Measurements from ENCODE around the gene MAP2K1. TPM values are rescaled to one million over a fixed set of nuclear protein-coding genes. Genes with fewer than 3 reads are reported as not detected.
"Not testable (repeated sequence)": the region's sequence is repeated elsewhere in the genome, so short reads cannot be mapped to it uniquely, and the experiment has no call there.

Gene MAP2K1
- polyA plus RNA-seq, 6 donors from 2014 or later, result 40.0 to 45.8 (median 42.5) TPM

DNA sequence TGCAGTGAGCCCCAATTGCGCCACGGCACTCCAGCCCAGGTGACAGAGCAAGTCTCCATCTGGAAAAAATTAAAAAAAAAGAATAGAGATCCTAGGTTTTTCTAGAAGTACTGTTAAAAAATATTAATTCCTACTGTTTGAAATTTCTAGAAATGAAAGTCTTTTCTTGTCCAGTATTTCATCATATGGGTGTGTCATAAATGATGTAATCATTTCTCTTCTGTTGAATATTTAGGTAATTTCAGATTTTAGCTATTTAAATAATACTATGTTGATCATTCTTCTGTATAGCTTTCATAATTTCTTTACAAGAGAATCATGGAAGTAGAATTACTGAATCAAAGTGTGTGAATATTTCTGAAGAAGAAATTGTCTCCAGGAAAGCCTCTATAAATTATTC is 5.3 kb upstream of the MAP2K1 start:
- peaks cover 10 to 14% (median 13%) of the 10 kb centered on the region in 3 donors for H3K4me1 Mint-ChIP-seq
- H3K36me3 Mint-ChIP-seq; H3K4me3 Mint-ChIP-seq; H3K27ac Mint-ChIP-seq; H3K27me3 Mint-ChIP-seq; ATAC-seq (ENCODE audit: low read depth in 2 of 2); DNase-seq; H3K9me3 Mint-ChIP-seq: not testable (repeated sequence)

DNA sequence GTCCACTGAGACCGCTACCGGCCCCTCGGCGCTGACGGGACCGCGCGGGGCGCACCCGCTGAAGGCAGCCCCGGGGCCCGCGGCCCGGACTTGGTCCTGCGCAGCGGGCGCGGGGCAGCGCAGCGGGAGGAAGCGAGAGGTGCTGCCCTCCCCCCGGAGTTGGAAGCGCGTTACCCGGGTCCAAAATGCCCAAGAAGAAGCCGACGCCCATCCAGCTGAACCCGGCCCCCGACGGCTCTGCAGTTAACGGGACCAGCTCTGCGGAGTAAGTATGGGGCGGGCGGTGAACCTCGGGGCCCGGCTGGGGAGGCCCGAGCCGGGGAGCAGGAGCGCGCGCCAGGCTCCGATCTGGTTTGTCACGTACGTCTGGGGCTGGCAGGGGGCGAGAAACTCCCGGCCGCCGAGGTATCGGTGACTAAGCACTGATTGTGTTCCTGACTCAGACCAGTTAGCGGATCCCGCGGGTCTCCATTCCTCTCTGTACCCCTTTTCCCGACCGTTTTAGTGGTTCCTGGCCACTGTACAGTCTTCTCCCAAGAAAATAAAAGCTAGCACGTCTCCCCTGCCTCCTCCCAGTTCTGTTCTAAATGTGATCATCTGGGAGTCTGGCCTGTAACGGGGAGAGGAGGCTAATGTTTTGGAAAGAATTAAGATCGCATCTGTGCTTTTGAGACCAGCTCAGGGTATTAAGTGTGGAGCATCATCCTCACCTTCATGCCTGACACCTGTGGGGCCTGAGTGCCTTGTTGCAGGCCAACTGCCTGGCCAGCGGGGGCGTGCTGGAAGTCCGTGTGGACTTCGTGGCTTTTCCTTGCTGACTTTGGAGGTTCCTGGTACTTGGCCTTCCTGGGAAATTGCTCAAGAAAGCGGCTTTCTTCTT is 691 bp downstream of the MAP2K1 start:
- peaks cover 5 to 8% of the 10 kb centered on the region in 2 donors for H3K36me3 Mint-ChIP-seq
- ATAC-seq (ENCODE audit: low read depth in 2 of 2) (peak; percentile 16 to 21), DNase-seq (no peak)
- no peaks in the 10 kb centered on the region for H3K27me3 Mint-ChIP-seq
- H3K9me3 Mint-ChIP-seq, result no peaks in the 10 kb centered on the region
- H3K27ac Mint-ChIP-seq, result peak overlapping the region; percentile 80 to 96 (median 86)
- H3K4me1 Mint-ChIP-seq, result peaks cover 50 to 63% (median 61%) of the 10 kb centered on the region in 3 donors
- H3K4me3 Mint-ChIP-seq, result peak overlapping the region; percentile 81 to 98 (median 94)

DNA sequence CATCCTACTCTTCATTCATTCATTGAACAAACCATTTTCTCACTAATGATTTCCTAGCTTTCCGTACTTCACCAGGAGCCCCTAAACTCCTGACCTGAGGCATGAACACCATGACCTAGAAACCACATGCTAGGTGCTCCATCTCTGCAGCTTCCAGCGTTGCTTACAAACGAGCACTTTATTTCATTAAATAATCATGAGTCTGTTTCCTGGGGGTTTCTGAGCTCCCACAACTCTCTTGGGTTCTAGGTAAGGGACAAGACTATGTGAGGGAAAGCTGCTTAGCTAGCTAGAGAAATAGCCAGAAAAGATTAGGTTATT is 1.3 kb downstream of the MAP2K1 start:
- ATAC-seq (ENCODE audit: low read depth in 2 of 2) (no peak), DNase-seq (no peak)
- H3K9me3 Mint-ChIP-seq, result no peaks in the 10 kb centered on the region
- peaks cover 5 to 8% of the 10 kb centered on the region in 2 donors for H3K36me3 Mint-ChIP-seq
- H3K27ac Mint-ChIP-seq, result peak overlapping the region; percentile 80 to 96 (median 88)
- H3K27me3 Mint-ChIP-seq, result no peaks in the 10 kb centered on the region
- peaks cover 53 to 68% (median 64%) of the 10 kb centered on the region in 3 donors for H3K4me1 Mint-ChIP-seq
- H3K4me3 Mint-ChIP-seq, result peak overlapping the region; percentile 81 to 96 (median 94)

DNA sequence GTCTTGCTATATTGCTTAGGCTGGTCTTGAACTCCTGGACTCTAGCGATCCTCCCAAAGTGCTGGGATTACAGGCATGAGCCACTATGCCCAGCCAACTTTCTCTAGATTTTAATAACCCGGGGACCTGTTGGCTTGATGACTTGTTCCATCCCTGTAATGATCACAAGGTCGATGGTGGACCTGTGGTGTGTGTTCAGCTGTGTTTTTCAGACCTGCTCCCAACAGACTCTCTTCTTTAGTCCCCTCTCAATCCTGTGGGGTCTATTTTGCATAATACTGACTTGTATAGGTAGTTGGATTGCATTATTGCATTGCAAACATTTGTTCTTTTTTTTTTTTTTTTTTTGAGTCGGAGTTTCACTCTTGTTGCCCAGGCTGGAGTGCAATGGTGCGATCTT is 1.9 kb downstream of the MAP2K1 start:
- H3K27me3 Mint-ChIP-seq, result no peaks in the 10 kb centered on the region
- no peak for DNase-seq
- H3K4me3 Mint-ChIP-seq, result peak overlapping the region in 7 of 8 donors; percentile 62 to 96 (median 90)
- ATAC-seq (ENCODE audit: low read depth in 2 of 2), result no peak
- no peaks in the 10 kb centered on the region for H3K9me3 Mint-ChIP-seq
- H3K4me1 Mint-ChIP-seq, result peaks cover 56 to 74% (median 70%) of the 10 kb centered on the region in 3 donors
- peak overlapping the region in 5 of 6 donors; percentile 42 to 82 (median 68) for H3K27ac Mint-ChIP-seq
- H3K36me3 Mint-ChIP-seq, result peaks cover 5 to 8% of the 10 kb centered on the region in 2 donors

DNA sequence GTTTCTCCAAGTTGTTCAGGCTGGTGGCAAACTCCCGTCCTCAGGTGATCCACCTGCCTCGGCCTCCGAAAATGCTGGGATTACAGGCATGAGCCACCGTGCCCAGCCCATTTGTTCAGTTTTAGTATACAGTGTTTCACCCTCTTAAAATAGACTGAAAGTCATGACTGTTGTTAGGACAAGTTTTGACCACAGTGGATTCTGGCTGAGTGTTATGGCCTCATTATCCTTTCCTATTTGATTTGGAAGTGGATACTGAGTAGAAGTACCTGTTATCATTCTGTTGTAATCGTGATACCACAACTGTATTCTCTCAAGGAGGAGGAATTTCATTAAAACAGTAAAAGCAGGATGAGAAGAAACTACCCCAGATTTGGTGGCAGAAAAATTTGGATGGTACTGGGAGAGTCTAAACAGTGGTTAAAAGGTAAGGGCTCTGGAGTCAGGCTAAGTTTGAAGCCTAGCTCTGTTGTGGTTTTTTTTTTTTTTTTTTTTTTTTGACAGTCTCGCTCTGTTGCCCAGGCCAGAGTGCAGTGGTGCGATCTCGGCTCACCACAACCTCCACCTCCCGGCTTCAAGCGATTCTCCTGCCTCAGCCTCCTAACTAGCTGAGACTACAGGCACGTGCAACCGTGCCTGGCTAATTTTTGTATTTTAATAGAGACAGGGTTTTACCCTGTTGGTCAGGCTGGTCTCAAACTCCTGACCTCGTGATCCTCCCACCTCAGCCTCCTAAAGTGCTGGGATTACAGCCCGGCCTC is 2.6 kb downstream of the MAP2K1 start:
- ATAC-seq (ENCODE audit: low read depth in 2 of 2), result no peak
- no peak for DNase-seq
- H3K27ac Mint-ChIP-seq, result peak overlapping the region; percentile 41 to 96 (median 84)
- peak overlapping the region in 7 of 8 donors; percentile 62 to 96 (median 81) for H3K4me3 Mint-ChIP-seq
- peaks cover 5 to 8% of the 10 kb centered on the region in 2 donors for H3K36me3 Mint-ChIP-seq
- peaks cover 60 to 77% (median 77%) of the 10 kb centered on the region in 3 donors for H3K4me1 Mint-ChIP-seq
- H3K9me3 Mint-ChIP-seq, result no peaks in the 10 kb centered on the region
- no peaks in the 10 kb centered on the region for H3K27me3 Mint-ChIP-seq

DNA sequence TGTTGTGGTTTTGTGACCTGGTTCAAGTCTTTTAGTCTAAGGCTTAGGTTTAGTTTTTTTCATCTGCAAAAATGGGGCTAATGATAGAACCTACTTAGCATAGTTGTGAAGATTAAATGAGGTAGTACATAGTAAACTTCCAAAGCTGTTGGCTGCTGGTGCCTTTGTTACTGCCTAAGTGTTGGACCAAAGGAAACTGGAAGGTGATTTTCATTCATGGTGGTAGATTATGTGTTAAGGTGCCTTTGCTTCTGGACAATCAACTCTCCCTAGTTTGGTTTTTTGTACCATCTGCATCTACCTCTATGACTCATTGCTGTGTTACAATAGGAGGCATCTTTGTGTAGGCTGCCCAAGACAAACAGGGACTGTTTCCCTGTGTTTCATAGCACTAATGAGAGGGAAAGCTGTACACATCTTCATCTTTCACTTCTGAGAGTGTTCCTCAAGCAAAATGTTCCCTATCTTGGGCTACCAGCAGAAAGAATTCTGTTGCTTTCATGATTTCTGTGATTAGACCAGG is 3.2 kb downstream of the MAP2K1 start:
- H3K4me1 Mint-ChIP-seq, result peaks cover 59 to 80% (median 79%) of the 10 kb centered on the region in 3 donors
- H3K36me3 Mint-ChIP-seq, result peaks cover 5 to 8% of the 10 kb centered on the region in 2 donors
- H3K4me3 Mint-ChIP-seq, result peak overlapping the region; percentile 46 to 96 (median 80)
- H3K27me3 Mint-ChIP-seq, result no peaks in the 10 kb centered on the region
- H3K27ac Mint-ChIP-seq, result peak overlapping the region; percentile 27 to 87 (median 80)
- DNase-seq (no peak), ATAC-seq (ENCODE audit: low read depth in 2 of 2) (no peak)
- no peaks in the 10 kb centered on the region for H3K9me3 Mint-ChIP-seq

DNA sequence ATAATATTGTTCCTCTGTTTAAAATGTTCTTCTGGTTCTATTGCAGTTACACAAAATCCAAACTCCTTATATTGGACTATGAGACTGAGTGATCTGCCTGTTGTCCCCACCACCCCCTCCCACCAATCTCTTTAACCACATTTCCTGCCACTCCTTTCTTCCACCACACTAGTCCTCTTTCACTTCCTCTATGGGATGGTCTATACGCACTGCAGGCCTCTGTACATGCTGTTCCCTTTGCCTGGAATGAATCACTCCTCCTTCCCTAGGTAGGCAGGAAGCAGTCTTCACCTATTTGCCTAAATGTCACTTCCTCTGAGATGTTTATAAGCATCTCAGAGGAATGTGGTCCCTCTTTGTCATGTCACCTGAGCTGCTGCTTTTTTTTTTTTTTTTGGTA is 4.0 kb downstream of the MAP2K1 start:
- Mint-ChIP-seq H3K27me3 (no peaks in the 10 kb centered on the region), H3K27ac (peak overlapping the region; percentile 6 to 87 (median 40)), H3K4me3 (peak overlapping the region; percentile 54 to 96 (median 85)), H3K4me1 (peaks cover 63 to 81% (median 78%) of the 10 kb centered on the region in 3 donors), H3K9me3 (no peaks in the 10 kb centered on the region), H3K36me3 (peaks cover 5 to 8% of the 10 kb centered on the region in 2 donors)
- ATAC-seq (ENCODE audit: low read depth in 2 of 2) (peak; percentile 27 to 30), DNase-seq (peak; percentile 69)

DNA sequence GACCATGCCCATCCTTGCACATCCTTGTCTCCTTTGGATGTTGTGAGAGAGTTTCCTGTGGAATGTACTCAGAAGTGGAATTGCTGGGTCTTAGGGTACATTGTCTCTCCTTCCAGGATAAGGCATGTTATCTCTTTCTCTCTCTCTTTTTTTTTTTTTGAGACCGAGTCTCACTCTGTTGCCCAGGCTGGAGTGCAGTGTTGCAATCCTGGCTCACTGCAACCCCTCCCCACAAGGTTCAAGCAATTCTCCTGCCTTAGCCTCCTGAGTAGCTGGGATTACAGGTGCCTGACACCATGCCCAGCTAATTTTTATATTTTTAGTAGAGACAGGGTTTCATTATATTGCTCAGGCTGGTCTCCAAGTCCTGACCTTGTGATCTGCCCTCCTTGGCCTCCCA is 6.3 kb downstream of the MAP2K1 start:
- H3K9me3 Mint-ChIP-seq; ATAC-seq (ENCODE audit: low read depth in 2 of 2); DNase-seq; H3K36me3 Mint-ChIP-seq; H3K27me3 Mint-ChIP-seq: not testable (repeated sequence)
- H3K4me3 Mint-ChIP-seq, result peak overlapping the region in 2 of 8 donors; percentile 53 to 54
- H3K4me1 Mint-ChIP-seq, result peaks cover 54 to 71% (median 65%) of the 10 kb centered on the region in 3 donors
- peak overlapping the region in 2 of 6 donors; percentile 30 to 59 for H3K27ac Mint-ChIP-seq

DNA sequence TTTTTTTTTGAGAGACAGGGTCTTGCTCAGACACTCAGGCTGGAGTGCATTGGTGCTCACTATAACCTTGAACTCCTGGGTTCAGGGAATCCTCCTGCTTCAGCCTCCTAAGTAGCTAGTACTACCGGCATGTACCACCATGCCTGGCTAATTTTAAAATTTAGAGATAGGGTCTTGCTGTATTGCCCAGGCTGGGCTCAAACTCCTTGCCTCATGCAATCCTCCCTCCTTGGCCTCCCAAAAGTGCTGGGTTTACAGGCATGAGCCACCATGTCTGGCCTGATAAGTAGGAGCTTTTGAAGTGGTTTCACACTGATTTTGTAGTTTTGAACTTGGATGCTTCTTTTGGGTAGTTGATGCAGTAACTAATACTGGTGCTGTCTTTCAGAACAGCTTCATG is 7.8 kb downstream of the MAP2K1 start:
- Mint-ChIP-seq H3K27ac (peak overlapping the region in 1 of 6 donors; percentile 18), H3K27me3 (no peaks in the 10 kb centered on the region), H3K36me3 (peaks cover 6 to 9% of the 10 kb centered on the region in 2 donors), H3K4me1 (peaks cover 52 to 62% (median 61%) of the 10 kb centered on the region in 3 donors), H3K9me3 (no peaks in the 10 kb centered on the region), H3K4me3 (no peak overlapping the region)
- DNase-seq, result no peak
- ATAC-seq (ENCODE audit: low read depth in 2 of 2), result no peak

DNA sequence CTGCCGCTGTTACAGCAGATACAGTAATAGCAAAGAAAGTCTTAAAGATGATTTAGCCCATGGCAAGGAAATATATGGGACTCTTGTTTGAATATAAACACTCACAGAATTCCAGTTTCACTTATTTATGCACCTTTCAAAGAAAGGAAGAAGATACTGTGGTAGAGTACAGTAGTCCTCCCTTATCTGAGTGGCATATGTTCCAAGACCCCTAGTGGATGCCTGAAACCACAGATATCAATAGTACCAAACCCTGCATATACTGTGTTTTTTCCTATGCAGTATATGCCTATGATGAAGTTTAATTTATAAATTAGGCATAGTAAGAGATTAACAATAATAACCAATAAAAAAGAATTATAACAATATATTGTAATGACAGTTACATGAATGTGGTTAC is 8.2 kb downstream of the MAP2K1 start:
- Mint-ChIP-seq H3K36me3 (peaks cover 6 to 9% of the 10 kb centered on the region in 2 donors), H3K27me3 (no peaks in the 10 kb centered on the region), H3K4me1 (peaks cover 49 to 57% (median 56%) of the 10 kb centered on the region in 3 donors), H3K27ac (peak overlapping the region in 2 of 6 donors; percentile 6 to 18), H3K4me3 (no peak overlapping the region), H3K9me3 (no peaks in the 10 kb centered on the region)
- DNase-seq, result no peak
- ATAC-seq (ENCODE audit: low read depth in 2 of 2), result no peak

DNA sequence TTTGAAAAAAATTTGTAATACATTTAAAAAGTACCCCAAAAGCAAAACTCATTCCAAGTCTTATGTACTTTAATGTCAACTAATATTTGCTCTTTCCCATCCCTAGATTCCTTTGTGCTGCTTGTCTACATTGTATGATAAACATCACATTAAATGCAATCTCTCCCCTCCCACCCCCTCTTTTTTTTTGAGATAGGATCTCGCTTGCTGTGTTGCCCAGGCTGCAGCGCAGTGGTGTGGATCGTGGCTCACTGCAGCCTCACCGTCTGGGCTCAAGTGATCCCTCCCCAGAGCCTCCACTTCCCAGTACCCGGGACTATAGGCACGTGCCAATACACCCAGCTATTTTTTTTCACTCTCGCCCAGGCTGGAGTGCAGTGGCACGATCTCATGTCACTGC is 12.6 kb downstream of the MAP2K1 start:
- peaks cover 4 to 6% of the 10 kb centered on the region in 2 donors for H3K36me3 Mint-ChIP-seq
- no peak for ATAC-seq (ENCODE audit: low read depth in 2 of 2)
- no peak for DNase-seq
- peaks cover 39 to 62% (median 49%) of the 10 kb centered on the region in 3 donors for H3K4me1 Mint-ChIP-seq
- H3K27ac Mint-ChIP-seq, result peak overlapping the region in 1 of 6 donors; percentile 32
- H3K4me3 Mint-ChIP-seq, result no peak overlapping the region
- H3K9me3 Mint-ChIP-seq, result no peaks in the 10 kb centered on the region
- no peaks in the 10 kb centered on the region for H3K27me3 Mint-ChIP-seq

DNA sequence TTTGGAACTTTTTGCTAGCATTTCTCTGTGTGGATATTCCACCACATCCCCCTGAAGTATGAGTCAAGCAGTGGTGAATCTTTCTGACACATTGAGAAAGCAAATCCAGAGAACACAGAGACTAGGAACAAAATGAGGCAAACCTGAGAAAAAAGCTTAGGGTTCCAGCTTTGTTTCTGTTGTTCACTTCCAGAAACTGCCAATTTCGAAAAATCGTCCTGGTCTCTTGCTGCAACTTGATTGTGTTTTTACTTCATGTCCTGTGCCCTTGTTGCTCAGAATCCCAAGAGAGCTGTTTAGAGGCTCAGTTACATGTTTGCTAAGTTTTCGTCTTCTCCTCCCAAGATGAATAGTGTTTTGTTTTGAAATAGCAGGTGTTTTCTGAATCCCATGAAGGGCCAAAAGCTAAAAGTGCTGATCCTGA is 13.7 kb downstream of the MAP2K1 start:
- ATAC-seq (ENCODE audit: low read depth in 2 of 2), result no peak
- peak overlapping the region in 5 of 8 donors; percentile 5 to 68 (median 36) for H3K4me3 Mint-ChIP-seq
- no peaks in the 10 kb centered on the region for H3K27me3 Mint-ChIP-seq
- peaks cover 4 to 6% of the 10 kb centered on the region in 2 donors for H3K36me3 Mint-ChIP-seq
- H3K27ac Mint-ChIP-seq, result peak overlapping the region in 3 of 6 donors; percentile 23 to 45 (median 41)
- H3K4me1 Mint-ChIP-seq, result peaks cover 40 to 63% (median 46%) of the 10 kb centered on the region in 3 donors
- H3K9me3 Mint-ChIP-seq, result no peaks in the 10 kb centered on the region
- DNase-seq, result no peak

Data from naive B cell (primary cell).